Mesendoderm (in vitro differentiated cells): Measurements from ENCODE around the gene MLEC.

Experiments
- DNase-seq: peaks from one replicate; pipeline ENCODE4 v3.0.0; 2013
- H2AK5ac ChIP-seq: 2 replicates; pipeline ENCODE4 v1.6.1; 2013; ENCODE audit warnings: low read length, inconsistent platforms
- H2BK120ac ChIP-seq: 2 replicates; pipeline ENCODE4 v1.6.1; 2013; ENCODE audit warnings: low read depth, mild to moderate bottlenecking, low read length, moderate library complexity, mixed read lengths
- H2BK15ac ChIP-seq: replicated peaks from 2 replicates; pipeline ENCODE4 v1.6.1; 2013; ENCODE audit warnings: low read depth, mild to moderate bottlenecking, moderate library complexity
- H2BK5ac ChIP-seq: 2 replicates; pipeline ENCODE4 v1.6.1; 2013; ENCODE audit warnings: low read length, inconsistent platforms
- H3K18ac ChIP-seq: 2 replicates; pipeline ENCODE4 v1.6.1; 2013; ENCODE audit warnings: mild to moderate bottlenecking, low read length, mixed read lengths
- H3K23ac ChIP-seq: one replicate; pipeline ENCODE4 v1.6.1; 2013; ENCODE audit warnings: low read length
- H3K27ac ChIP-seq: 2 replicates; pipeline ENCODE4 v1.5.1; 2013; ENCODE audit warnings: low read depth, mild to moderate bottlenecking, inconsistent platforms, low read length, moderate library complexity
- H3K27me3 ChIP-seq: 2 replicates; pipeline ENCODE4 v1.6.1; 2013; ENCODE audit warnings: low read length, control low read depth, mild to moderate bottlenecking, inconsistent platforms; ENCODE audit not compliant: insufficient read depth, poor library complexity
- H3K36me3 ChIP-seq: 2 replicates; pipeline ENCODE4 v1.6.1; 2013; ENCODE audit warnings: low read length, inconsistent platforms; ENCODE audit not compliant: control insufficient read depth, insufficient read depth
- H3K4ac ChIP-seq: one replicate; pipeline ENCODE4 v1.6.1; 2013; ENCODE audit warnings: low read depth, mild to moderate bottlenecking, low read length, moderate library complexity
- H3K4me1 ChIP-seq: 2 replicates; pipeline ENCODE4 v1.6.1; 2013; ENCODE audit warnings: low read depth, low read length, inconsistent platforms; ENCODE audit not compliant: control insufficient read depth
- H3K4me2 ChIP-seq: 2 replicates; pipeline ENCODE4 v1.6.1; 2013; ENCODE audit warnings: low read length
- H3K4me3 ChIP-seq: 2 replicates; pipeline ENCODE4 v1.5.1; 2013; ENCODE audit warnings: mild to moderate bottlenecking, low read length
- H3K56ac ChIP-seq: one replicate; pipeline ENCODE4 v1.6.1; 2013; ENCODE audit warnings: low read length
- H3K79me1 ChIP-seq: 2 replicates; pipeline ENCODE4 v1.6.1; 2013; ENCODE audit warnings: low read length, inconsistent platforms
- H3K79me2 ChIP-seq: 2 replicates; pipeline ENCODE4 v1.6.1; 2013; ENCODE audit warnings: mild to moderate bottlenecking, low read length; ENCODE audit not compliant: control insufficient read depth, insufficient read depth
- H3K9ac ChIP-seq: 2 replicates; pipeline ENCODE4 v1.6.1; 2013; ENCODE audit warnings: low read length, inconsistent platforms
- H4K5ac ChIP-seq: one replicate; pipeline ENCODE4 v1.6.1; 2013; ENCODE audit warnings: low read length
- H4K8ac ChIP-seq: one replicate; pipeline ENCODE4 v1.6.1; 2013; ENCODE audit warnings: low read depth, mild to moderate bottlenecking, control low read depth, low read length, moderate library complexity
- WGBS: extraction: QIAGEN DNeasy Blood & Tissue Kit; methylation state at CpG from one replicate; pipeline ENCODE4 v1.1.7; 2013; ENCODE audit warnings: low lambda C conversion rate, missing lambda C conversion rate; ENCODE audit not compliant: insufficient coverage; ENCODE audit errors: extremely low coverage; 5-methylcytosine and 5-hydroxymethylcytosine counted together

MLEC gene

GRCh38 chr12:120720234-120720986, 33.5 kb downstream of the MLEC start:
- Histone ChIP-seq H2AK5ac (no peak overlapping the region), H3K4me2 (no peak overlapping the region), H3K4me1 (no peaks in the 10 kb centered on the region), H2BK15ac (no peak overlapping the region), H3K18ac (no peak overlapping the region), H3K79me1 (no peaks in the 10 kb centered on the region), H4K5ac (no peak overlapping the region), H4K8ac (no peak overlapping the region), H3K27me3 (no peaks in the 10 kb centered on the region), H3K56ac (no peak overlapping the region), H3K36me3 (peaks cover 26% of the 10 kb centered on the region), H3K27ac (no peak overlapping the region), H3K23ac (no peak overlapping the region), H3K4ac (no peak overlapping the region), H2BK5ac (no peak overlapping the region), H3K79me2 (no peaks in the 10 kb centered on the region), H3K4me3 (no peak overlapping the region), H2BK120ac (no peak overlapping the region), H3K9ac (no peak overlapping the region)
- DNase-seq, result no peak
- no CpG with 5 or more reads among the region's 7 CpGs for WGBS

GRCh38 chr12:120720987-120721801, 34.2 kb downstream of the MLEC start:
- Histone ChIP-seq H4K8ac (no peak overlapping the region), H3K36me3 (peaks cover 24% of the 10 kb centered on the region), H2BK5ac (no peak overlapping the region), H3K9ac (no peak overlapping the region), H3K56ac (no peak overlapping the region), H3K18ac (no peak overlapping the region), H3K27ac (no peak overlapping the region), H3K79me1 (no peaks in the 10 kb centered on the region), H4K5ac (no peak overlapping the region), H3K27me3 (no peaks in the 10 kb centered on the region), H2AK5ac (no peak overlapping the region), H3K4me3 (no peak overlapping the region), H2BK120ac (no peak overlapping the region), H2BK15ac (no peak overlapping the region), H3K79me2 (no peaks in the 10 kb centered on the region), H3K4ac (no peak overlapping the region), H3K4me2 (no peak overlapping the region), H3K23ac (no peak overlapping the region), H3K4me1 (no peaks in the 10 kb centered on the region)
- DNase-seq, result no peak
- no CpG with 5 or more reads among the region's 10 CpGs for WGBS

DNA sequence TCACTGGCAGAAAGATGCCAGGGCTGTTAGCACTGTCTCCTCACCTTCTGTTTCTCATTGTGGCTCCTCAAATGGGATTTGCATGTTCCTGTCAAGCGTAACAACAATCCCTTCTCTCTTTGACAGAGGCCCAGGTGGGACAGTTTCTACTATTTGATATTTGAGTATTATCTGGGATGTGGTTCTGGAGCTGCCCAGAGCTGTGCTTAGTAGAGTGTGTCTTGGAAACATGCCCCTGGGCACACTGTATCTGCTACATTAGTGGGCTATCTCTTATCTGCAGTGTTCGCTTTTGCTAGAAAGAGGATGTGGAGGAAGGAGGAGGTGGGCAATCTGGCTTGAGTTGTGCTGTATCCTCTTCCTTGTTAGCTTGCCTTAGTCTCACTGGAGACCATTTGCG, 34.9 kb downstream of the MLEC start:
- no peaks in the 10 kb centered on the region for H3K27me3 ChIP-seq
- H3K4ac ChIP-seq, result no peak overlapping the region
- H3K23ac ChIP-seq, result no peak overlapping the region
- H3K18ac ChIP-seq, result no peak overlapping the region
- no peak overlapping the region for H2AK5ac ChIP-seq
- no peak overlapping the region for H3K4me2 ChIP-seq
- H3K27ac ChIP-seq, result no peak overlapping the region
- peaks cover 20% of the 10 kb centered on the region for H3K36me3 ChIP-seq
- no peak overlapping the region for H4K5ac ChIP-seq
- no peaks in the 10 kb centered on the region for H3K79me1 ChIP-seq
- no peak overlapping the region for H2BK15ac ChIP-seq
- H2BK120ac ChIP-seq, result no peak overlapping the region
- H3K4me3 ChIP-seq, result no peak overlapping the region
- DNase-seq, result no peak
- no peak overlapping the region for H3K56ac ChIP-seq
- no peak overlapping the region for H2BK5ac ChIP-seq
- no peak overlapping the region for H3K9ac ChIP-seq
- WGBS, result no CpG with 5 or more reads among the region's 3 CpGs
- H3K4me1 ChIP-seq, result no peaks in the 10 kb centered on the region
- no peaks in the 10 kb centered on the region for H3K79me2 ChIP-seq
- no peak overlapping the region for H4K8ac ChIP-seq

DNA sequence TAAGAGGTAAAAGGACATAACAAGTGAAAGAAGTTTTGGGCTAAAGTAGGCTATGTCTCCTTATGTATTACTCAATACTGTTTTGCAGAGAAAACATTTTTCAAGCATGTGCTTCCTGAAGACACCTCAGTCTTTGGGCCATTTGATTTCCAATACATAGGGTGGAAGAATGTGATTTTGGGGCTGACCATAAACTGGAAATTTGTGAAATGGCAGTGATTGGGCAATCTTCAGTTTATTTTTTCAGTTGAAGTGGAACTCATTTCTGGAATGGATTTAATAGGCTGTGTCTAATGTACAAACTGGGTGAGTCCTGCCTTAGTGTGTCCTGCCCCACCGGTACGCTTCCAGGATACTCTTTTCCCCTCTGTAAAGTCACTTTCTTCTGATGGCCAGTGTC, 35.8 kb downstream of the MLEC start:
- H3K4me3 ChIP-seq, result no peak overlapping the region
- no peaks in the 10 kb centered on the region for H3K79me2 ChIP-seq
- no peaks in the 10 kb centered on the region for H3K4me1 ChIP-seq
- peaks cover 19% of the 10 kb centered on the region for H3K36me3 ChIP-seq
- no peak overlapping the region for H2AK5ac ChIP-seq
- no peak overlapping the region for H3K18ac ChIP-seq
- no peak overlapping the region for H3K9ac ChIP-seq
- no CpG with 5 or more reads among the region's 2 CpGs for WGBS
- no peak overlapping the region for H3K4me2 ChIP-seq
- H4K8ac ChIP-seq, result no peak overlapping the region
- H2BK120ac ChIP-seq, result no peak overlapping the region
- no peak overlapping the region for H3K23ac ChIP-seq
- no peaks in the 10 kb centered on the region for H3K27me3 ChIP-seq
- no peak for DNase-seq
- H3K4ac ChIP-seq, result no peak overlapping the region
- no peak overlapping the region for H4K5ac ChIP-seq
- H2BK15ac ChIP-seq, result no peak overlapping the region
- no peaks in the 10 kb centered on the region for H3K79me1 ChIP-seq
- no peak overlapping the region for H3K27ac ChIP-seq
- no peak overlapping the region for H3K56ac ChIP-seq
- H2BK5ac ChIP-seq, result no peak overlapping the region

DNA sequence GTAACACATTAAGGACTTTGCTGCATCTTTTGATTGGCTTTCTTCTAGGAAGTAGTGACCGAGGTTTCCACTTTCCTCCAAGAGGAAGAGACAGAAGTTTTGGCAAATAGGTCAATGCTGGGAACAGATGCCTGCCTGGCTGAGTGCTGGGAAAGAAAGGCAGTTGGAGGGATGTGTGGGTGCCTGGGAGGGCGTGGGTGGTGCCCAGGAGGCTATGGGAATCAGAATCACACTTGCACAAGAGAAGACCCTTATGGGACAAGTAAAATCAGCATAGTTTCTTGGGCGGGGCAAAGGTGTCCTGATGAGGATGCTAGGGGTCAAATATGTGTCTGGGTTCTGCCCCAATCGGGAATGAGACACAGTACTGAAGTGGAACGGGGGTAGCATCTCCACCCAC, 37.8 kb downstream of the MLEC start:
- Histone ChIP-seq H2AK5ac (no peak overlapping the region), H2BK15ac (no peak overlapping the region), H3K4me2 (no peak overlapping the region), H3K18ac (no peak overlapping the region), H3K27ac (no peak overlapping the region), H4K8ac (no peak overlapping the region), H3K4me1 (no peaks in the 10 kb centered on the region), H3K4ac (no peak overlapping the region), H3K27me3 (no peaks in the 10 kb centered on the region), H3K56ac (no peak overlapping the region), H3K36me3 (peaks cover 13% of the 10 kb centered on the region), H3K4me3 (no peak overlapping the region), H3K79me2 (no peaks in the 10 kb centered on the region), H2BK5ac (no peak overlapping the region), H3K9ac (no peak overlapping the region), H2BK120ac (no peak overlapping the region), H4K5ac (no peak overlapping the region), H3K79me1 (no peaks in the 10 kb centered on the region), H3K23ac (no peak overlapping the region)
- no peak for DNase-seq
- no CpG with 5 or more reads among the region's 5 CpGs for WGBS
